HepG2 (cell line): ENCODE measurements around the gene GDF11. TPM values are rescaled to one million over a fixed set of nuclear protein-coding genes. Genes with fewer than 3 reads are reported as not detected.

Source experiments
- AGO2 ChIP-seq: fragments of 200-400 bp; formaldehyde crosslinking; optimal IDR thresholded peaks from 2 replicates; pipeline ENCODE3; 2017; ENCODE audit warnings: mild to moderate bottlenecking, low read depth, low read length, moderate library complexity
- AKNA ChIP-seq: sonication (generic); formaldehyde crosslinking; IDR thresholded peaks from 2 replicates; pipeline ENCODE4 v1.4.0; 2020; ENCODE audit warnings: missing genetic modification reagents, borderline replicate concordance
- ARID4A ChIP-seq: sonication (generic); formaldehyde crosslinking; IDR thresholded peaks from 2 replicates; pipeline ENCODE4 v1.5.0; 2020; ENCODE audit warnings: mild to moderate bottlenecking, missing genetic modification reagents, borderline replicate concordance
- KDM4B ChIP-seq: sonication (generic); formaldehyde crosslinking; IDR thresholded peaks from 2 replicates; pipeline ENCODE4 v1.4.0; 2020; ENCODE audit warnings: missing genetic modification reagents
- RBFOX2 ChIP-seq: fragments of 200-400 bp; formaldehyde crosslinking; IDR thresholded peaks from 2 replicates; pipeline ENCODE4 v1.6.1; 2017; ENCODE audit warnings: low read depth, mild to moderate bottlenecking, low read length
- YEATS2 ChIP-seq: sonication (generic); formaldehyde crosslinking; IDR thresholded peaks from 2 replicates; pipeline ENCODE4 v1.4.0; 2020; ENCODE audit warnings: missing genetic modification reagents, borderline replicate concordance
- ZMAT5 ChIP-seq: sonication (generic); formaldehyde crosslinking; IDR thresholded peaks from 2 replicates; pipeline ENCODE4 v1.5.0; 2020; ENCODE audit warnings: mild to moderate bottlenecking, low read depth, missing genetic modification reagents, borderline replicate concordance
- ZNF234 ChIP-seq: sonication (generic); formaldehyde crosslinking; conservative IDR thresholded peaks from 2 replicates; pipeline ENCODE4 v1.5.1; 2020; ENCODE audit warnings: mild to moderate bottlenecking, missing genetic modification reagents
- ZNF335 ChIP-seq: sonication (generic); formaldehyde crosslinking; IDR thresholded peaks from 2 replicates; pipeline ENCODE4 v1.4.0; 2020; ENCODE audit warnings: missing genetic modification reagents
- ZNF350 ChIP-seq: sonication (generic); formaldehyde crosslinking; IDR thresholded peaks from 2 replicates; pipeline ENCODE4 v1.4.0; 2020; ENCODE audit warnings: mild to moderate bottlenecking, low read depth, missing genetic modification reagents, borderline replicate concordance
- ZNF646 ChIP-seq: sonication (generic); formaldehyde crosslinking; IDR thresholded peaks from 2 replicates; pipeline ENCODE4 v1.9.0; 2021; ENCODE audit warnings: mild to moderate bottlenecking, missing genetic modification reagents
- ZNF782 ChIP-seq: sonication (generic); formaldehyde crosslinking; IDR thresholded peaks from 2 replicates; pipeline ENCODE4 v1.4.0; 2020; ENCODE audit warnings: missing genetic modification reagents, mild to moderate bottlenecking, borderline replicate concordance
- polyA plus RNA-seq, 8 experiments: library from polyadenylated mRNA; depleted of rRNA in 3 of 8; stranded (reverse) in 7 of 8; unstranded in 1 of 8; fragments of >200 nt; fragmentation: Illumina TruSeq in 4 of 8; extraction: Trizol in 4 of 8; gene quantifications; 2 replicates each; pipeline versions ENCODE4 v1.2.1 to v1.2.3, GENCODE V29; 2011 to 2016; ENCODE audit warnings: low read depth in 4 of 8, missing spikeins in 1 of 8, mixed read lengths in 1 of 8; ENCODE audit not compliant: insufficient read depth in 1 of 8
- total RNA-seq, 5 experiments: library from RNA; depleted of rRNA; stranded (reverse); fragments of >200 nt; fragmentation: Illumina TruSeq; extraction: Trizol; gene quantifications; 2 replicates each; pipeline ENCODE4 v1.2.3, GENCODE V29; 2016; ENCODE audit warnings: low read depth in 1 of 5

The GDF11 gene
- total and polyA plus RNA-seq, 2 of the 13 experiments (the other 11 are each of a cell fraction or from before 2014, with no cell fraction given) = 0.63 to 1.5 TPM

GRCh38 chr12:55728186-55728938 is 14.6 kb upstream of the GDF11 start (continued):
- TF ChIP-seq AKNA (CRISPR knock-in tag) = no peak
- no peak; the same call in 1 of the 2 replicates for TF ChIP-seq ZNF350 (CRISPR knock-in tag)
- no peak for TF ChIP-seq ZNF335 (CRISPR knock-in tag)
- TF ChIP-seq ZNF234 (CRISPR knock-in tag) = no peak
- no peak for TF ChIP-seq KDM4B (CRISPR knock-in tag)
- TF ChIP-seq ZMAT5 = no peak
- TF ChIP-seq ARID4A (CRISPR knock-in tag) = no peak
- no peak for TF ChIP-seq AGO2
- TF ChIP-seq ZNF646 (CRISPR knock-in tag) = no peak
- no peak for TF ChIP-seq YEATS2 (CRISPR knock-in tag)
- TF ChIP-seq RBFOX2 = peak; percentile 70; the same call in 1 of the 2 replicates
- TF ChIP-seq ZNF782 (CRISPR knock-in tag) = no peak
